ENCODE data around the gene SMYD3. TPM values are rescaled to one million over a fixed set of nuclear protein-coding genes. Genes with fewer than 3 reads are reported as not detected.

Gene SMYD3
- total and polyA plus RNA-seq, 10 of the 15 experiments (the other 5 are each of a cell fraction or from before 2014, with no cell fraction given): 18.3 to 54.0 (median 24.8) TPM

DNA sequence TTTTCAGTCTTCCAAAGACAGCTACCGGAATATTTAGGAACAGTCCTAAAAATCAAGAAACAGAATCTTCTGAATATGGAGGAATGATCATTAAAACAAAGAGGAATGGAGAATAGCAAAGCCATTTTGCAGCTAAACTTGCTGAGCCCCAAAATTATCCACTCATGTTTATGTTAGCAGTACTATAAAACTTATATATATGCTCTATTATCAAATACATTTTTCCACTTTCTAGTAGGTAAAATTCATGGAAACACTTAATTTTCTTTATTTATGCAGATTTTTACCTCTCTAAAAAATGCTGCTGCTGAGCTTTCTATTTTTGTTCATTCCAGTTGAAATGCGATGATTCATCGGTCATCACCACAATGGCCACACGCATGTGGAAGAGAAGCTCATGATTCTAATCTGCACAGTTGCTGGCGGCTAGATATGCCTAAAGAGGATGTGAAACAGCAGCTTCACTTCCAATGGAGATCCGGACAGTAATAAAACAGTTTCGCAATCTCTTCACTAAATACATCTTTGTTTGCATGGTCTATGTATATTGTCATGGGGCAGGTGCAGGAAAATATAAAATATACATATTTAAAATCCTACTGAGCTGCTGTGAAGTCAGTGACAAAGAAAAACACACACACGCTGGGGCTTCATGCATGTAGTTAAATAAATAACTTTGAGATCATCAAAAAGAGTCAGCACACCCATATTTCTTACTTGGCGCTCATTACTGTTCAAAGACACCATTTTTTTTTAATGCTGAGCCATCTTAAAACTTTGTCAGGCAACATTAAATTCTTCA is 292.2 kb downstream of the SMYD3 start (continued):
- TF ChIP-seq BACH1 (IDR thresholded peaks at IDR 0.05; ENCODE audit: borderline replicate concordance) (peak; percentile 74; the same call in 1 of the 2 replicates), EED (IDR thresholded peaks at IDR 0.05; ENCODE audit: low read depth) (peak; percentile 85), NRF1 (conservative IDR thresholded peaks at IDR 0.05; ENCODE audit: low read depth, low read length) (no peak), EZH2 (IDR thresholded peaks at IDR 0.05; ENCODE audit: borderline replicate concordance, control insufficient read depth, low read depth, low read length) (no peak), ZBTB11 (CRISPR knock-in tag; IDR thresholded peaks at IDR 0.05) (no peak), NFIC (IDR thresholded peaks at IDR 0.05; ENCODE audit: low read depth, low read length) (peak; percentile 75), BHLHE40 (IDR thresholded peaks at IDR 0.05; ENCODE audit: borderline replicate concordance in 1 of 2, low read depth in 2 of 2, low read length in 1 of 2) (peak; percentile 28 to 65; a peak in 1 of 4 replicates), E2F8 (IDR thresholded peaks at IDR 0.05; ENCODE audit: low read depth, partially characterized antibody) (no peak), YY1 (IDR thresholded peaks at IDR 0.05; ENCODE audit: low read depth, low read length) (peak; percentile 85), YBX1 (IDR thresholded peaks at IDR 0.05) (no peak), JUND (IDR thresholded peaks at IDR 0.05; ENCODE audit: low read depth, low read length) (no peak), E4F1 (IDR thresholded peaks at IDR 0.05; ENCODE audit: borderline replicate concordance, partially characterized antibody) (no peak), CHD2 (IDR thresholded peaks at IDR 0.05; ENCODE audit: borderline replicate concordance, low read depth, low read length) (no peak), CEBPB (IDR thresholded peaks at IDR 0.05; ENCODE audit: borderline replicate concordance in 1 of 2, low read depth in 2 of 2, low read length in 2 of 2) (peak in 1 of 2 experiments; percentile 82; a peak in 2 of 4 replicates), ELK1 (IDR thresholded peaks at IDR 0.05; ENCODE audit: low read depth, low read length) (no peak), CBX3 (IDR thresholded peaks at IDR 0.05; ENCODE audit: borderline replicate concordance, low read depth) (no peak)
- TF ChIP-seq, protein P1, sequence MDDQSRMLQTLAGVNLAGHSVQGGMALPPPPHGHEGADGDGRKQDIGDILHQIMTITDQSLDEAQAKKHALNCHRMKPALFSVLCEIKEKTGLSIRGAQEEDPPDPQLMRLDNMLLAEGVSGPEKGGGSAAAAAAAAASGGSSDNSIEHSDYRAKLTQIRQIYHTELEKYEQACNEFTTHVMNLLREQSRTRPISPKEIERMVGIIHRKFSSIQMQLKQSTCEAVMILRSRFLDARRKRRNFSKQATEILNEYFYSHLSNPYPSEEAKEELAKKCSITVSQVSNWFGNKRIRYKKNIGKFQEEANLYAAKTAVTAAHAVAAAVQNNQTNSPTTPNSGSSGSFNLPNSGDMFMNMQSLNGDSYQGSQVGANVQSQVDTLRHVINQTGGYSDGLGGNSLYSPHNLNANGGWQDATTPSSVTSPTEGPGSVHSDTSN (IDR thresholded peaks at IDR 0.05; ENCODE audit: insufficient replicate concordance, low read depth, low read length): no peak
